HepG2 (cell line): ENCODE results near the gene TNFAIP3. TPM values are rescaled to one million over a fixed set of nuclear protein-coding genes. Genes with fewer than 3 reads are reported as not detected.
"Not testable (repeated sequence)": the region's sequence is repeated elsewhere in the genome, so short reads cannot be mapped to it uniquely, and the experiment has no call there.

Source experiments
- ATAC-seq: fragments of 200-7000 bp; cut with Tn5 transposase; 3 replicates; pipeline ENCODE4 v1.9.1; 2020; ENCODE audit warnings: mild to moderate bottlenecking, moderate library complexity
- BruUV-seq: library from RNA; stranded (reverse); fragments of 400-500 nt; replicated peaks from 2 replicates; lab custom pipeline; 2021; lab: Mats Ljungman, UMichigan
- CTCF ChIA-PET: fragments of 300-600 bp; formaldehyde crosslinking; extraction: SDS; loops from one replicate; lab custom pipeline; 2021; ENCODE audit warnings: low total read pairs, inconsistent platforms, low intra/inter-chr PET ratio; lab: Yijun Ruan, JAX
- POLR2A ChIA-PET: fragments of 350-600 bp; sonication (Branson Sonifier 250); formaldehyde crosslinking; loops from one replicate; lab custom pipeline; 2020; ENCODE audit warnings: antibody characterized with exemption, inconsistent platforms; lab: Yijun Ruan, JAX
- DNase-seq: peaks from one replicate; pipeline ENCODE4 v3.0.0-alpha.2; 2015; ENCODE audit warnings: low spot score
- FAIRE-seq: peaks from 3 replicates; lab custom pipeline; 2011; peaks lifted over from hg19 to GRCh38; lab: Jason Lieb, UNC
- H2AFZ ChIP-seq: one replicate; pipeline ENCODE4 v1.6.1; 2011; ENCODE audit warnings: low read length, inconsistent platforms
- H3K27ac ChIP-seq: fragments of 300-600 bp; 3 replicates; pipeline ENCODE4 v1.8.0; 2011; ENCODE audit warnings: mixed run types, mild to moderate bottlenecking, mixed read lengths, low read length, inconsistent platforms; ENCODE audit not compliant: insufficient read depth; ENCODE audit errors: extremely low read length
- H3K27me3 ChIP-seq, 2 experiments: fragments of 200-600 bp in 1 of 2; 2 replicates in 1 of 2; 3 replicates in 1 of 2; pipeline versions ENCODE4 v1.6.0 to v1.8.0; 2011; ENCODE audit warnings: low read length in 2 of 2, mild to moderate bottlenecking in 2 of 2, moderate library complexity in 2 of 2, inconsistent platforms in 1 of 2; ENCODE audit not compliant: insufficient read depth in 2 of 2, control insufficient read depth in 1 of 2
- H3K36me3 ChIP-seq, 2 experiments: fragments of 200-600 bp in 1 of 2; replicated peaks in 1 of 2; 2 replicates in 1 of 2; 3 replicates in 1 of 2; pipeline versions ENCODE4 v1.5.1 to v1.8.0; 2011; ENCODE audit warnings: low read length in 2 of 2, inconsistent platforms in 1 of 2; ENCODE audit not compliant: insufficient read depth in 2 of 2, control insufficient read depth in 1 of 2
- H3K4me1 ChIP-seq: 2 replicates; pipeline ENCODE4 v1.5.1; 2012; ENCODE audit warnings: low read length, inconsistent platforms; ENCODE audit not compliant: insufficient read depth
- H3K4me2 ChIP-seq: 2 replicates; pipeline ENCODE4 v1.6.0; 2011; ENCODE audit warnings: low read depth, low read length, inconsistent platforms
- H3K4me3 ChIP-seq, 3 experiments: fragments of 200-600 bp in 1 of 3; sonication (generic), shearing (Covaris generic) in 1 of 3; replicated peaks in 1 of 3; 2 replicates each; pipeline ENCODE4 v1.5.1; 2011 to 2016; ENCODE audit warnings: low read length in 3 of 3, inconsistent platforms in 2 of 3, low read depth in 2 of 3, mild to moderate bottlenecking in 2 of 3, control low read depth in 1 of 3, mixed read lengths in 1 of 3; ENCODE audit not compliant: insufficient read depth in 1 of 3
- H3K79me2 ChIP-seq: one replicate; pipeline ENCODE4 v1.6.1; 2011; ENCODE audit warnings: low read length, inconsistent platforms; ENCODE audit not compliant: insufficient read depth
- H3K9ac ChIP-seq: 2 replicates; pipeline ENCODE4 v1.6.0; 2011; ENCODE audit warnings: mild to moderate bottlenecking, low read depth, low read length, inconsistent platforms; ENCODE audit not compliant: insufficient read depth
- H3K9me3 ChIP-seq: 2 replicates; pipeline ENCODE4 v1.5.1; 2012; ENCODE audit warnings: mild to moderate bottlenecking, low read length
- H4K20me1 ChIP-seq: 2 replicates; pipeline ENCODE4 v1.6.0; 2011; ENCODE audit warnings: inconsistent platforms, mild to moderate bottlenecking, low read length, moderate library complexity; ENCODE audit not compliant: insufficient read depth
- FOXJ3 ChIP-seq: sonication (generic); formaldehyde crosslinking; IDR thresholded peaks from 2 replicates; pipeline ENCODE4 v1.4.0; 2020; ENCODE audit warnings: missing genetic modification reagents, mild to moderate bottlenecking, borderline replicate concordance
- HNRNPK ChIP-seq: fragments of 200-400 bp; formaldehyde crosslinking; IDR thresholded peaks from 2 replicates; pipeline ENCODE4 v1.6.1; 2018; ENCODE audit warnings: low read length, low read depth, moderate library complexity, mild to moderate bottlenecking; ENCODE audit not compliant: poor library complexity, severe bottlenecking
- NFKBIZ ChIP-seq: IDR thresholded peaks from 2 replicates; pipeline ENCODE4 v1.6.1; 2018; ENCODE audit warnings: missing genetic modification reagents, missing compliant biosample characterization
- TCF7L2 ChIP-seq: IDR thresholded peaks from 2 replicates; pipeline ENCODE4 v1.6.1; 2011; ENCODE audit warnings: mild to moderate bottlenecking, low read depth, low read length, moderate library complexity
- YY1 ChIP-seq: IDR thresholded peaks from 2 replicates; pipeline ENCODE4 v1.6.1; 2011; ENCODE audit warnings: low read length, low read depth, moderate library complexity, mild to moderate bottlenecking; ENCODE audit not compliant: insufficient read depth, insufficient replicate concordance
- ZBTB34 ChIP-seq: sonication (generic); formaldehyde crosslinking; IDR thresholded peaks from 2 replicates; pipeline ENCODE4 v1.8.0; 2022; ENCODE audit warnings: mild to moderate bottlenecking, missing genetic modification reagents
- ZBTB42 ChIP-seq: sonication (generic); formaldehyde crosslinking; IDR thresholded peaks from 2 replicates; pipeline ENCODE4 v1.5.0; 2020; ENCODE audit warnings: mild to moderate bottlenecking, missing genetic modification reagents
- ZC3H13 ChIP-seq: sonication (generic); formaldehyde crosslinking; IDR thresholded peaks from 2 replicates; pipeline ENCODE4 v1.8.1; 2023; ENCODE audit warnings: mild to moderate bottlenecking, missing genetic modification reagents, moderate library complexity
- ZNF552 ChIP-seq: sonication (generic); formaldehyde crosslinking; IDR thresholded peaks from 2 replicates; pipeline ENCODE4 v1.9.0; 2022; ENCODE audit warnings: missing genetic modification reagents, mild to moderate bottlenecking, borderline replicate concordance
- ZNF670 ChIP-seq: sonication (generic); formaldehyde crosslinking; IDR thresholded peaks from 2 replicates; pipeline ENCODE4 v1.8.0; 2022; ENCODE audit warnings: mild to moderate bottlenecking, missing genetic modification reagents, borderline replicate concordance
- ZSCAN29 ChIP-seq: sonication (generic); formaldehyde crosslinking; conservative IDR thresholded peaks from 2 replicates; pipeline ENCODE4 v1.4.0; 2020; ENCODE audit warnings: mild to moderate bottlenecking, missing genetic modification reagents
- WGBS: methylation state at CpG from one replicate; pipeline ENCODE4 v1.1.6; 2017; ENCODE audit warnings: low lambda C conversion rate; 5-methylcytosine and 5-hydroxymethylcytosine counted together
- in situ Hi-C: cut with HindIII; loops from 2 replicates; pipeline ENCODE4 v1.10.0; 2017; ENCODE audit warnings: low pct_unique_long_range_greater_than_20kb; ENCODE audit not compliant: extremely low pct_ligation_motif_present
- intact Hi-C: fragments of 100-400 bp; cut with micrococcal nuclease; formaldehyde crosslinking; loops from one replicate; pipeline ENCODE4 v1.10.0; 2022; ENCODE audit not compliant: unreplicated experiment
- polyA plus RNA-seq, 8 experiments: library from polyadenylated mRNA; depleted of rRNA in 3 of 8; stranded (reverse) in 7 of 8; unstranded in 1 of 8; fragments of >200 nt; fragmentation: Illumina TruSeq in 4 of 8; extraction: Trizol in 4 of 8; gene quantifications; 2 replicates each; pipeline versions ENCODE4 v1.2.1 to v1.2.3, GENCODE V29; 2011 to 2016; ENCODE audit warnings: low read depth in 4 of 8, missing spikeins in 1 of 8, mixed read lengths in 1 of 8; ENCODE audit not compliant: insufficient read depth in 1 of 8
- total RNA-seq, 5 experiments: library from RNA; depleted of rRNA; stranded (reverse); fragments of >200 nt; fragmentation: Illumina TruSeq; extraction: Trizol; gene quantifications; 2 replicates each; pipeline ENCODE4 v1.2.3, GENCODE V29; 2016; ENCODE audit warnings: low read depth in 1 of 5

Gene TNFAIP3
- total and polyA plus RNA-seq, 2 of the 13 experiments (the other 11 are each of a cell fraction or from before 2014, with no cell fraction given), result 28.2 to 47.1 TPM

GRCh38 chr6:137884149-137884909 lies 17.3 kb downstream of the TNFAIP3 start:
- Histone ChIP-seq H3K27me3 (no peaks in the 10 kb centered on the region), H3K4me1 (no peaks in the 10 kb centered on the region), H3K4me2 (no peak overlapping the region), H3K79me2 (peaks cover 3% of the 10 kb centered on the region)
- no peak for FAIRE-seq
- ChIA-PET CTCF (no interaction called here), POLR2A (interaction anchor here (1.4 kb wide), 1 partner anchor 17 kb away, joined by 4 read pairs; the partner anchor contains the start of gene TNFAIP3)
- no peak for ATAC-seq
- TF ChIP-seq YY1 (no peak), HNRNPK (no peak), FOXJ3 (CRISPR knock-in tag) (no peak), ZNF552 (CRISPR knock-in tag) (no peak), ZNF670 (CRISPR knock-in tag) (no peak), ZSCAN29 (CRISPR knock-in tag) (no peak), ZBTB42 (CRISPR knock-in tag) (no peak), ZC3H13 (no peak), TCF7L2 (no peak), NFKBIZ (CRISPR knock-in tag) (no peak), ZBTB34 (CRISPR knock-in tag) (no peak)
- TF ChIP-seq, all 625 proteins: peak for 0
- 87% methylated on average over 5 of the region's 5 CpGs for WGBS
- no TSS peak for BruUV-seq
- Histone ChIP-seq H3K36me3 (peaks cover 23 to 35% of the 10 kb centered on the region in 2 experiments), H4K20me1 (peaks cover 35% of the 10 kb centered on the region), H2AFZ (no peak overlapping the region), H3K27ac (no peak overlapping the region), H3K9me3 (no peaks in the 10 kb centered on the region), H3K4me3 (no peak overlapping the region), H3K9ac (no peak overlapping the region)
- in situ Hi-C loops (no loop called here), intact Hi-C loops (no loop called here)
- DNase-seq, result no peak

GRCh38 chr6:137884910-137885229 lies 17.8 kb downstream of the TNFAIP3 start:
- H3K9me3 ChIP-seq, H3K9ac ChIP-seq, BruUV-seq, H3K4me1 ChIP-seq, H2AFZ ChIP-seq, intact Hi-C loops, FAIRE-seq, H3K27me3 ChIP-seq, in situ Hi-C loops, H3K4me3 ChIP-seq, CTCF ChIA-PET, ATAC-seq, H3K79me2 ChIP-seq, H3K27ac ChIP-seq, DNase-seq, H3K4me2 ChIP-seq: not testable (repeated sequence)
- peaks cover 30% of the 10 kb centered on the region for H4K20me1 ChIP-seq
- H3K36me3 ChIP-seq, result peaks cover 18 to 30% of the 10 kb centered on the region in 2 experiments
- POLR2A ChIA-PET, result interaction anchor here (1.4 kb wide), 1 partner anchor 18 kb away, joined by 4 read pairs; the partner anchor contains the start of gene TNFAIP3

- BruUV-seq, H3K4me3 ChIP-seq, CTCF ChIA-PET, ATAC-seq, in situ Hi-C loops, DNase-seq, FAIRE-seq, POLR2A ChIA-PET, H3K4me2 ChIP-seq, H3K9me3 ChIP-seq, H3K27ac ChIP-seq, intact Hi-C loops, H3K27me3 ChIP-seq, H3K79me2 ChIP-seq, H2AFZ ChIP-seq, H3K9ac ChIP-seq: not testable (repeated sequence)
- peaks cover 13% of the 10 kb centered on the region for H3K4me1 ChIP-seq
- WGBS, result 82% methylated on average over 3 of the region's 3 CpGs
- peaks cover 16% of the 10 kb centered on the region for H4K20me1 ChIP-seq
- H3K36me3 ChIP-seq, result peaks cover 5 to 16% of the 10 kb centered on the region in 2 experiments
These were observed 19.2 kb downstream of the TNFAIP3 start for GRCh38 chr6:137886226-137886625.
